WTC11 (cell line): ENCODE measurements around the gene CNGA2. TPM values are rescaled to one million over a fixed set of nuclear protein-coding genes. Genes with fewer than 3 reads are reported as not detected.

Experiments
- ATAC-seq: fragments of 200-7000 bp; cut with Tn5 transposase; 2 replicates; pipeline ENCODE4 v1.10.0; 2021; ENCODE audit warnings: mild to moderate bottlenecking, moderate library complexity
- CTCF ChIA-PET: fragments of 300-600 bp; sonication (Branson Sonifier 250); formaldehyde crosslinking; loops from one replicate; lab custom pipeline; 2021; ENCODE audit warnings: antibody characterized with exemption; lab: Charles Lee
- POLR2A ChIA-PET: fragments of 350-600 bp; sonication (Branson Sonifier 250); formaldehyde crosslinking; loops from one replicate; lab custom pipeline; 2021; ENCODE audit warnings: antibody characterized with exemption; lab: Charles Lee
- DNase-seq: peaks from one replicate; pipeline ENCODE4 v3.0.0; 2021; ENCODE audit warnings: low spot score
- H3K27ac Mint-ChIP-seq: 2 replicates; pipeline ENCODE4 v1.8.0; 2021; ENCODE audit warnings: mixed read lengths
- H3K27me3 Mint-ChIP-seq: 2 replicates; pipeline ENCODE4 v1.8.0; 2021; ENCODE audit warnings: low read depth, mild to moderate bottlenecking, moderate library complexity, mixed read lengths
- H3K36me3 Mint-ChIP-seq: 2 replicates; pipeline ENCODE4 v1.8.0; 2021; ENCODE audit warnings: mixed read lengths
- H3K4me1 Mint-ChIP-seq: 2 replicates; pipeline ENCODE4 v1.8.0; 2022; ENCODE audit warnings: mixed read lengths
- H3K4me3 Mint-ChIP-seq: 2 replicates; pipeline ENCODE4 v1.8.0; 2021; ENCODE audit warnings: mild to moderate bottlenecking, moderate library complexity, mixed read lengths
- H3K9me3 Mint-ChIP-seq: 2 replicates; pipeline ENCODE4 v1.8.0; 2021; ENCODE audit warnings: mixed read lengths
- ARID4B ChIP-seq: sonication (generic); formaldehyde crosslinking; IDR thresholded peaks from 2 replicates; pipeline ENCODE4 v1.8.0; 2023; ENCODE audit warnings: missing genetic modification reagents, mild to moderate bottlenecking, borderline replicate concordance
- ATF1 ChIP-seq: sonication (generic); formaldehyde crosslinking; IDR thresholded peaks from 2 replicates; pipeline ENCODE4 v1.8.1; 2023; ENCODE audit warnings: mild to moderate bottlenecking, moderate library complexity, missing genetic modification reagents
- ATF6 ChIP-seq: sonication (generic); formaldehyde crosslinking; IDR thresholded peaks from 2 replicates; pipeline ENCODE4 v1.8.1; 2023; ENCODE audit warnings: mild to moderate bottlenecking, missing genetic modification reagents
- CBFB ChIP-seq: sonication (generic); formaldehyde crosslinking; IDR thresholded peaks from 2 replicates; pipeline ENCODE4 v1.8.1; 2022; ENCODE audit warnings: mild to moderate bottlenecking, low read depth, missing genetic modification reagents
- CREB1 ChIP-seq: sonication (generic); formaldehyde crosslinking; IDR thresholded peaks from 2 replicates; pipeline ENCODE4 v1.8.0; 2023; ENCODE audit warnings: mild to moderate bottlenecking, missing genetic modification reagents
- EMX1 ChIP-seq: fragments of 250-450 bp; sonication (Bioruptor Pico); IDR thresholded peaks from 2 replicates; pipeline ENCODE4 v1.8.0; 2021; ENCODE audit warnings: mild to moderate bottlenecking
- FOXJ3 ChIP-seq: sonication (generic); formaldehyde crosslinking; IDR thresholded peaks from 2 replicates; pipeline ENCODE4 v1.9.0; 2021; ENCODE audit warnings: missing genetic modification reagents, mild to moderate bottlenecking, borderline replicate concordance
- GRHL2 ChIP-seq: fragments of 250-450 bp; sonication (Bioruptor Pico); IDR thresholded peaks from 2 replicates; pipeline ENCODE4 v1.8.0; 2022; ENCODE audit warnings: mild to moderate bottlenecking, moderate library complexity; ENCODE audit not compliant: insufficient replicate concordance, severe bottlenecking
- JAZF1 ChIP-seq: fragments of 250-450 bp; sonication (Bioruptor Pico); IDR thresholded peaks from 2 replicates; pipeline ENCODE4 v1.9.0; 2021; ENCODE audit warnings: moderate library complexity, mild to moderate bottlenecking, inconsistent platforms
- NR1H2 ChIP-seq: sonication (generic); formaldehyde crosslinking; IDR thresholded peaks from 2 replicates; pipeline ENCODE4 v1.9.0; 2021; ENCODE audit warnings: mild to moderate bottlenecking, moderate library complexity, missing genetic modification reagents
- SMAD4 ChIP-seq: sonication (generic); formaldehyde crosslinking; IDR thresholded peaks from 2 replicates; pipeline ENCODE4 v1.8.0; 2022; ENCODE audit warnings: mild to moderate bottlenecking, missing genetic modification reagents
- TCF7 ChIP-seq: sonication (generic); formaldehyde crosslinking; IDR thresholded peaks from 2 replicates; pipeline ENCODE4 v1.8.0; 2022; ENCODE audit warnings: mild to moderate bottlenecking, low read depth, missing genetic modification reagents, moderate library complexity
- TEAD1 ChIP-seq: sonication (generic); formaldehyde crosslinking; IDR thresholded peaks from 2 replicates; pipeline ENCODE4 v1.8.0; 2022; ENCODE audit warnings: mild to moderate bottlenecking, missing genetic modification reagents
- ZBTB21 ChIP-seq: sonication (generic); formaldehyde crosslinking; IDR thresholded peaks from 2 replicates; pipeline ENCODE4 v1.8.1; 2023; ENCODE audit warnings: mild to moderate bottlenecking, missing genetic modification reagents, borderline replicate concordance
- ZNF138 ChIP-seq: sonication (generic); formaldehyde crosslinking; conservative IDR thresholded peaks from 2 replicates; pipeline ENCODE4 v1.8.1; 2022; ENCODE audit warnings: mild to moderate bottlenecking, moderate library complexity, missing genetic modification reagents
- ZNF281 ChIP-seq: sonication (generic); formaldehyde crosslinking; IDR thresholded peaks from 2 replicates; pipeline ENCODE4 v1.8.0; 2023; ENCODE audit warnings: mild to moderate bottlenecking, missing genetic modification reagents
- ZNF396 ChIP-seq: fragments of 250-450 bp; sonication (Bioruptor Pico); IDR thresholded peaks from 2 replicates; pipeline ENCODE4 v1.8.0; 2021; ENCODE audit warnings: mild to moderate bottlenecking, moderate library complexity, borderline replicate concordance
- ZNF416 ChIP-seq: fragments of 250-450 bp; sonication (Bioruptor Pico); IDR thresholded peaks from 2 replicates; pipeline ENCODE4 v1.9.0; 2021; ENCODE audit warnings: mild to moderate bottlenecking, inconsistent platforms
- total RNA-seq: library from RNA; stranded (reverse); gene quantifications from 3 replicates; pipeline ENCODE4 v1.2.3, GENCODE V29; 2021

CNGA2 gene
- total RNA-seq, 1 experiment from 2014 or later = not detected

GRCh38 chrX:151750511-151750910, 16.0 kb downstream of the CNGA2 start (continued):
- no peak for TF ChIP-seq ARID4B (CRISPR knock-in tag)

GRCh38 chrX:151752847-151753246, 18.3 kb downstream of the CNGA2 start:
- TF ChIP-seq ATF6 (CRISPR knock-in tag) (no peak), TCF7 (CRISPR knock-in tag) (no peak), NR1H2 (CRISPR knock-in tag) (no peak), ATF1 (no peak), ZNF281 (no peak), ZNF396 (CRISPR knock-in tag) (no peak), TEAD1 (CRISPR knock-in tag) (no peak), CBFB (no peak), ZNF138 (CRISPR knock-in tag) (no peak), GRHL2 (CRISPR knock-in tag) (no peak), SMAD4 (CRISPR knock-in tag) (no peak), FOXJ3 (CRISPR knock-in tag) (no peak), CREB1 (CRISPR knock-in tag) (no peak), ZBTB21 (CRISPR knock-in tag) (no peak), JAZF1 (CRISPR knock-in tag) (no peak), EMX1 (no peak), ZNF416 (CRISPR knock-in tag) (no peak)
- Mint-ChIP-seq H3K36me3 (no peaks in the 10 kb centered on the region), H3K9me3 (no peaks in the 10 kb centered on the region), H3K27ac (no peak overlapping the region), H3K27me3 (peaks cover 6% of the 10 kb centered on the region), H3K4me3 (no peak overlapping the region), H3K4me1 (peaks cover 19% of the 10 kb centered on the region)
- ATAC-seq (no peak), DNase-seq (no peak)
- ChIA-PET POLR2A (no interaction called here), CTCF (interaction anchor here (0.7 to 3.0 kb wide), 29 partner anchors 9 to 1068 kb away, joined by 3 to 22 read pairs (median 5); partner anchors contain the start of genes GABRA3 and GABRQ)
